ENCODE results near the gene PLA2G6.
"Not testable (repeated sequence)": the region's sequence is repeated elsewhere in the genome, so short reads cannot be mapped to it uniquely, and the experiment has no call there.

PLA2G6 gene

DNA sequence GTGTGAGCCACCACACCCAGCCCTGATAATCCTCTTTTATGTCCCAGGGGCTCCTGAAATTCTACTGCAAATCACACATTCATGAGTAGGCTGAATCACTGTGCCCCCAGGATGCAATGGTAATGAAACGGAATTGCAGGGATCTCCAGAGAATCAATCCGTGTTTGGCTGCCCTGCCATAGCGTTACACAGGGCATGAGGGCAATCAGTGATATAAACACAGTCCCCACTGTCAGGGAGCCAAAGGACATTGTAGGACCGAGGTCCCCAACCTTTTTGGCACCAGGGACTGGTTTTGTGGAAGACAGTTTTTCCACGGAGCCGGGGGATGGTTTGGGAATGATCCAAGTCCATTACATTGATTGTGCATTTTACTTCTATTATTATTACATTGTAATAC is 9.0 kb upstream of the PLA2G6 start:
- ChIA-PET CTCF (interaction anchor here (1.0 to 1.5 kb wide), 2 partner anchors 9 to 138 kb away, joined by 3 read pairs; partner anchors contain the start of gene PLA2G6), POLR2A (no interaction called here)
- DNase-seq (ENCODE audit: low read depth, low spot score), result no peak
- no peak overlapping the region for H3K4me3 ChIP-seq (ENCODE audit: low read depth, low read length)
- TF ChIP-seq CTCF (IDR thresholded peaks at IDR 0.05; ENCODE audit: insufficient read depth, low read length, missing control alignments), result no peak

DNA sequence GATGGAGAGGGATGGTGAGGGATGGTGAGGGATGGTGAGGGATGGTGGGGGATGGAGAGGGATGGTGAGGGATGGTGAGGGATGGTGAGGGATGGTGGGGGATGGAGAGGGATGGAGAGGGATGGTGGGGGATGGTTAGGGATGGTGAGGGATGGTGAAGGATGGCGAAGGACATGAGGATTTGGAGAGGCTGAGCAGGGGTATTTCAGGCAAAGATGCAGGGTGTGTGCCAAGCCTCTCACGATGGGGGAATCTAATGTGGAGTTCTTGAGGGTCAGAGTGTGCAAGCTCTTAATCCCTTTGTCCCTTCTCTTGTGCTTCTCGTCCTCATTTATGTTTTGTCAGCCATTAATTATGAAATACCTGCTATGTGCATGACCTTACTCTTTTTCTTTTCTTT is 7.5 kb upstream of the PLA2G6 start:
- CTCF ChIA-PET, result interaction anchor here (1.1 kb wide), 1 partner anchor 133 kb away, joined by 3 read pairs; no protein-coding TSS in a partner anchor
- no peak overlapping the region for H3K4me3 ChIP-seq (ENCODE audit: low read depth, low read length)
- POLR2A ChIA-PET, result no interaction called here
- no peak for TF ChIP-seq CTCF (IDR thresholded peaks at IDR 0.05; ENCODE audit: insufficient read depth, low read length, missing control alignments)
- no peak for DNase-seq (ENCODE audit: low read depth, low spot score)

- no peak for DNase-seq (ENCODE audit: low read depth, low spot score)
- ChIA-PET POLR2A (no interaction called here), CTCF (interaction anchor here (1.6 kb wide), 1 partner anchor 73 kb away, joined by 4 read pairs; no protein-coding TSS in a partner anchor)
- H3K4me3 ChIP-seq (ENCODE audit: low read depth, low read length), result no peak overlapping the region
- no peak for TF ChIP-seq CTCF (IDR thresholded peaks at IDR 0.05; ENCODE audit: insufficient read depth, low read length, missing control alignments)
Observed at GRCh38 chr22:38187413-38188212, 6.0 kb upstream of the PLA2G6 start.

- H3K4me3 ChIP-seq (ENCODE audit: low read depth, low read length), result no peak overlapping the region
- ChIA-PET CTCF (interaction anchor here (1.6 kb wide), 1 partner anchor 72 kb away, joined by 4 read pairs; no protein-coding TSS in a partner anchor), POLR2A (interaction anchor here (1.1 kb wide), 1 partner anchor 15 kb away, joined by 3 read pairs; the partner anchor contains the start of gene MAFF)
- no peak for DNase-seq (ENCODE audit: low read depth, low spot score)
- no peak for TF ChIP-seq CTCF (IDR thresholded peaks at IDR 0.05; ENCODE audit: insufficient read depth, low read length, missing control alignments)
Observed at GRCh38 chr22:38186429-38186828, 4.8 kb upstream of the PLA2G6 start.

GRCh38 chr22:38184788-38185187 is 3.2 kb upstream of the PLA2G6 start:
- no peak for TF ChIP-seq CTCF (IDR thresholded peaks at IDR 0.05; ENCODE audit: insufficient read depth, low read length, missing control alignments)
- H3K4me3 ChIP-seq (ENCODE audit: low read depth, low read length), result no peak overlapping the region
- no peak for DNase-seq (ENCODE audit: low read depth, low spot score)
- POLR2A ChIA-PET, result no interaction called here
- CTCF ChIA-PET, result interaction anchor here (1.3 kb wide), 1 partner anchor 70 kb away, joined by 4 read pairs; no protein-coding TSS in a partner anchor

DNA sequence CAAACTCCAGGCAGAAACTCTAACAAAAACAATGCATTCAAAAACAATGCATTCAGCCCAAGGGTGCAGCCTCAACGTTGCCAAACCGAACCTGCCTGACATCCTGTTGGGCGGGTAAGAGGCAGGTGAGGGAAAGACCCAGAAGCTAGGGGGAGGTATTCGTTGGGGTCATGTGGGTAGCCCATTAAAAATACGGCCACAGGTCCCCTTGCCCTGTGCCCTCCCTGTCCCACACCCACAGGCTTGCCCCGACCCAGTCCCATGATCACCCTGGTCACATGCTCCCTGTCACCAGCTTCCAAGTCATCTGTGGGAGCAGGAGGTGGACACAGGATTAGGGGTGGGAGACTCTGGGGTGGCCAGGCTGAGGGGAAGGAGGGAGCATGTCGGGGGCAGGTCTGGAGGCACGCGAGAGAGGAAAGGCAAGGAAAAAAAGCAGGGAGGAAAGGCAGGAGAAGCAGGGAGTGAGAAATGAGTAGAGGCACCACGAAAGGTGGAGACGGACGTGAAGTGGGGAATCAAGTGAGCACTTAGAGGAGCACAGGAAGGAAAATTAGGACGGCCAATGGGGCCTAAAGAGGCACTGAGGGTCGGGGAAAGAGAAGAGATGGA is 683 bp downstream of the PLA2G6 start:
- no peak for TF ChIP-seq CTCF (IDR thresholded peaks at IDR 0.05; ENCODE audit: insufficient read depth, low read length, missing control alignments)
- DNase-seq (ENCODE audit: low read depth, low spot score), result no peak
- peak overlapping the region; percentile 69 for H3K4me3 ChIP-seq (ENCODE audit: low read depth, low read length)
- POLR2A ChIA-PET, result interaction anchor here (0.6 kb wide), 1 partner anchor 30 kb away, joined by 3 read pairs; no protein-coding TSS in a partner anchor
- CTCF ChIA-PET, result interaction anchor here (2.4 kb wide), 1 partner anchor 66 kb away, joined by 13 read pairs; no protein-coding TSS in a partner anchor

DNA sequence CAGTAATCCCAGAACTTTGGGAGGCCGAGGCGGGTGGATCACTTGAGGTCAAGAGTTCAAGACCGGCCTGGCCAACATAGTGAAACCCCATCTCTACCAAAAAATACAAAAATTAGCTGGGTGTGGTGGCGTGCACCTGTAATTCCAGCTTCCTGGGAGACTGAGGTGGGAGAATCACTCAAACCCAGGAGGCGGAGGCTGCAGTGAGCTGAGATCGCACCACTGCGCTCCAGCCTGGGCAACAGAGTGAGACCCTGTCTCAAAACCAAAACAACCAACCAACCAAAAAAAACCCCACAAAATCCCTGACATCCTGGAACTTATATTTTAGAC is 3.1 kb downstream of the PLA2G6 start:
- CTCF ChIA-PET, result interaction anchor here (0.8 to 2.4 kb wide), 3 partner anchors 13 to 64 kb away, joined by 3 to 13 read pairs (median 3); no protein-coding TSS in a partner anchor
- POLR2A ChIA-PET; H3K4me3 ChIP-seq (ENCODE audit: low read depth, low read length); DNase-seq (ENCODE audit: low read depth, low spot score): not testable (repeated sequence)
